Nephron progenitor cell (in vitro differentiated cells): ENCODE data around the gene CNTNAP4.

ENCODE experiments used
- DNase-seq: peaks from one replicate; pipeline ENCODE4 v3.0.0; 2021
- H3K27ac Mint-ChIP-seq: 2 replicates; pipeline ENCODE4 v1.8.0; 2021; ENCODE audit warnings: mild to moderate bottlenecking, moderate library complexity, mixed read lengths
- H3K27me3 Mint-ChIP-seq: 2 replicates; pipeline ENCODE4 v1.8.0; 2021; ENCODE audit warnings: mild to moderate bottlenecking, low read depth, mixed read lengths; ENCODE audit not compliant: poor library complexity
- H3K36me3 Mint-ChIP-seq: 2 replicates; pipeline ENCODE4 v1.8.0; 2021; ENCODE audit warnings: low read depth, mixed read lengths
- H3K4me1 Mint-ChIP-seq: 2 replicates; pipeline ENCODE4 v1.8.0; 2021; ENCODE audit warnings: mixed read lengths
- H3K4me3 Mint-ChIP-seq: 2 replicates; pipeline ENCODE4 v1.8.0; 2021; ENCODE audit warnings: mild to moderate bottlenecking, moderate library complexity, mixed read lengths
- H3K9me3 Mint-ChIP-seq: 2 replicates; pipeline ENCODE4 v1.8.0; 2021; ENCODE audit warnings: mild to moderate bottlenecking, moderate library complexity, mixed read lengths
- CTCF ChIP-seq: fragments of 200-600 bp; sonication (generic); IDR thresholded peaks from 2 replicates; pipeline ENCODE4 v1.5.0; 2021; ENCODE audit warnings: antibody characterized with exemption

Gene CNTNAP4

GRCh38 chr16:76294396-76295214, 17.4 kb downstream of the CNTNAP4 start:
- DNase-seq = no peak
- no peaks in the 10 kb centered on the region for H3K4me1 Mint-ChIP-seq
- TF ChIP-seq CTCF = no peak
- H3K36me3 Mint-ChIP-seq = no peaks in the 10 kb centered on the region
- H3K27me3 Mint-ChIP-seq = peaks cover 7% of the 10 kb centered on the region
- peaks cover 6% of the 10 kb centered on the region for H3K9me3 Mint-ChIP-seq
- no peak overlapping the region for H3K4me3 Mint-ChIP-seq
- H3K27ac Mint-ChIP-seq = no peak overlapping the region

GRCh38 chr16:76297941-76298340, 20.7 kb downstream of the CNTNAP4 start:
- Mint-ChIP-seq H3K4me1 (peaks cover 7% of the 10 kb centered on the region), H3K27me3 (peaks cover 3% of the 10 kb centered on the region), H3K27ac (no peak overlapping the region), H3K9me3 (peaks cover 6% of the 10 kb centered on the region), H3K36me3 (no peaks in the 10 kb centered on the region), H3K4me3 (no peak overlapping the region)
- no peak for TF ChIP-seq CTCF
- DNase-seq = no peak

- Mint-ChIP-seq H3K4me1 (peaks cover 7% of the 10 kb centered on the region), H3K36me3 (no peaks in the 10 kb centered on the region), H3K9me3 (peaks cover 2% of the 10 kb centered on the region), H3K27ac (no peak overlapping the region), H3K4me3 (no peak overlapping the region), H3K27me3 (peaks cover 3% of the 10 kb centered on the region)
- TF ChIP-seq CTCF = no peak
- no peak for DNase-seq
Observed at GRCh38 chr16:76303637-76304314, 26.6 kb downstream of the CNTNAP4 start.

- no peaks in the 10 kb centered on the region for H3K36me3 Mint-ChIP-seq
- no peak for TF ChIP-seq CTCF
- H3K27me3 Mint-ChIP-seq = no peaks in the 10 kb centered on the region
- H3K9me3 Mint-ChIP-seq = no peaks in the 10 kb centered on the region
- H3K27ac Mint-ChIP-seq = no peak overlapping the region
- H3K4me1 Mint-ChIP-seq = no peaks in the 10 kb centered on the region
- DNase-seq = no peak
- no peak overlapping the region for H3K4me3 Mint-ChIP-seq
Observed at GRCh38 chr16:76309639-76310335, 32.6 kb downstream of the CNTNAP4 start.

GRCh38 chr16:76311260-76311659, 34.1 kb downstream of the CNTNAP4 start:
- no peaks in the 10 kb centered on the region for H3K4me1 Mint-ChIP-seq
- H3K9me3 Mint-ChIP-seq = no peaks in the 10 kb centered on the region
- no peaks in the 10 kb centered on the region for H3K36me3 Mint-ChIP-seq
- no peak for DNase-seq
- H3K27me3 Mint-ChIP-seq = no peaks in the 10 kb centered on the region
- TF ChIP-seq CTCF = no peak
- no peak overlapping the region for H3K27ac Mint-ChIP-seq
- H3K4me3 Mint-ChIP-seq = no peak overlapping the region
